Trophoblast cell (in vitro differentiated cells and primary cell): ENCODE results near the gene OR5B2.

ENCODE experiments used
- DNase-seq, 2 donors: peaks; one replicate each; pipeline ENCODE4 v3.0.0-alpha.2; 2016
- H2AFZ ChIP-seq: 2 replicates; pipeline ENCODE4 v1.6.1; 2013; ENCODE audit warnings: low read length, moderate library complexity, mild to moderate bottlenecking; ENCODE audit not compliant: insufficient read depth, poor library complexity
- H2AK5ac ChIP-seq: 2 replicates; pipeline ENCODE4 v1.6.1; 2013; ENCODE audit warnings: mild to moderate bottlenecking, low read length
- H2BK120ac ChIP-seq: 2 replicates; pipeline ENCODE4 v1.6.1; 2013; ENCODE audit warnings: low read length, mild to moderate bottlenecking, moderate library complexity; ENCODE audit not compliant: insufficient read depth, poor library complexity
- H2BK12ac ChIP-seq: 2 replicates; pipeline ENCODE4 v1.6.1; 2013; ENCODE audit warnings: mild to moderate bottlenecking, low read length, moderate library complexity
- H2BK5ac ChIP-seq: 2 replicates; pipeline ENCODE4 v1.6.1; 2013; ENCODE audit warnings: low read length, low read depth, moderate library complexity, mild to moderate bottlenecking; ENCODE audit not compliant: poor library complexity
- H3K14ac ChIP-seq: 2 replicates; pipeline ENCODE4 v1.6.1; 2013; ENCODE audit warnings: mild to moderate bottlenecking, low read length
- H3K18ac ChIP-seq: 2 replicates; pipeline ENCODE4 v1.6.1; 2013; ENCODE audit warnings: mild to moderate bottlenecking, low read length
- H3K23ac ChIP-seq: 2 replicates; pipeline ENCODE4 v1.6.1; 2013; ENCODE audit warnings: low read length
- H3K27ac ChIP-seq: 2 replicates; pipeline ENCODE4 v1.5.1; 2013; ENCODE audit warnings: low read depth, mild to moderate bottlenecking, inconsistent platforms, low read length, moderate library complexity
- H3K27me3 ChIP-seq: 2 replicates; pipeline ENCODE4 v1.6.1; 2013; ENCODE audit warnings: inconsistent platforms, mild to moderate bottlenecking, low read length, moderate library complexity; ENCODE audit not compliant: insufficient read depth
- H3K36me3 ChIP-seq, 2 experiments: 1 replicate in 1 of 2; 2 replicates in 1 of 2; pipeline ENCODE4 v1.6.1; 2013; ENCODE audit warnings: low read length in 2 of 2, mild to moderate bottlenecking in 2 of 2, moderate library complexity in 1 of 2; ENCODE audit not compliant: insufficient read depth in 2 of 2, control insufficient read depth in 1 of 2
- H3K4ac ChIP-seq: 2 replicates; pipeline ENCODE4 v1.6.1; 2013; ENCODE audit warnings: low read depth, mild to moderate bottlenecking, low read length, moderate library complexity
- H3K4me1 ChIP-seq, 2 experiments: 1 replicate in 1 of 2; 2 replicates in 1 of 2; pipeline ENCODE4 v1.6.1; 2013; ENCODE audit warnings: low read length in 2 of 2, mild to moderate bottlenecking in 2 of 2, moderate library complexity in 1 of 2; ENCODE audit not compliant: insufficient read depth in 2 of 2, control insufficient read depth in 1 of 2
- H3K4me2 ChIP-seq: 2 replicates; pipeline ENCODE4 v1.6.1; 2013; ENCODE audit warnings: inconsistent platforms, mild to moderate bottlenecking, low read length, moderate library complexity
- H3K4me3 ChIP-seq: 2 replicates; pipeline ENCODE4 v1.5.1; 2013; ENCODE audit warnings: mild to moderate bottlenecking, low read depth, low read length, inconsistent platforms
- H3K79me1 ChIP-seq: one replicate; pipeline ENCODE4 v1.6.1; 2013; ENCODE audit warnings: low read length
- H3K79me2 ChIP-seq: 2 replicates; pipeline ENCODE4 v1.6.1; 2013; ENCODE audit warnings: low read length, mild to moderate bottlenecking; ENCODE audit not compliant: control insufficient read depth, insufficient read depth, poor library complexity
- H3K9ac ChIP-seq: 2 replicates; pipeline ENCODE4 v1.6.1; 2013; ENCODE audit warnings: mild to moderate bottlenecking, low read length
- H3K9me3 ChIP-seq: 2 replicates; pipeline ENCODE4 v1.6.1; 2013; ENCODE audit warnings: low read depth, mild to moderate bottlenecking, control low read depth, inconsistent platforms, low read length; ENCODE audit not compliant: insufficient read depth
- H4K12ac ChIP-seq: 2 replicates; pipeline ENCODE4 v1.6.1; 2013; ENCODE audit warnings: low read depth, mild to moderate bottlenecking, low read length, moderate library complexity
- H4K8ac ChIP-seq: 2 replicates; pipeline ENCODE4 v1.6.1; 2013; ENCODE audit warnings: low read depth, mild to moderate bottlenecking, low read length, moderate library complexity
- H4K91ac ChIP-seq: one replicate; pipeline ENCODE4 v1.6.1; 2013; ENCODE audit warnings: low read depth, mild to moderate bottlenecking, low read length, moderate library complexity
- WGBS: extraction: QIAGEN DNeasy Blood & Tissue Kit; methylation state at CpG from one replicate; pipeline ENCODE4 v1.1.7; 2013; ENCODE audit warnings: missing lambda C conversion rate; ENCODE audit not compliant: insufficient read length, insufficient coverage; ENCODE audit errors: extremely low coverage; 5-methylcytosine and 5-hydroxymethylcytosine counted together

OR5B2 gene

GRCh38 chr11:58392746-58393145 lies 35.2 kb downstream of the OR5B2 start:
- Histone ChIP-seq H3K4ac (no peak overlapping the region), H2AK5ac (no peak overlapping the region), H3K23ac (no peak overlapping the region), H3K4me1 (peaks cover 2 to 3% of the 10 kb centered on the region in 2 experiments), H3K4me2 (no peak overlapping the region), H2AFZ (no peak overlapping the region), H3K14ac (no peak overlapping the region), H3K79me1 (peaks cover 3% of the 10 kb centered on the region), H3K9ac (no peak overlapping the region), H3K27ac (no peak overlapping the region), H3K18ac (no peak overlapping the region), H4K91ac (no peak overlapping the region), H2BK120ac (no peak overlapping the region), H4K12ac (no peak overlapping the region), H4K8ac (no peak overlapping the region), H3K9me3 (peaks cover 3% of the 10 kb centered on the region), H2BK5ac (no peak overlapping the region), H2BK12ac (no peak overlapping the region), H3K79me2 (no peaks in the 10 kb centered on the region), H3K36me3 (no peaks in the 10 kb centered on the region), H3K27me3 (no peaks in the 10 kb centered on the region), H3K4me3 (no peak overlapping the region)
- DNase-seq: peak; percentile 7 to 68
- no CpG with 5 or more reads among the region's 1 CpG for WGBS

GRCh38 chr11:58391879-58392278 lies 36.0 kb downstream of the OR5B2 start:
- Histone ChIP-seq H2AFZ (no peak overlapping the region), H3K27ac (no peak overlapping the region), H3K18ac (no peak overlapping the region), H3K4ac (no peak overlapping the region), H4K12ac (no peak overlapping the region), H3K4me3 (no peak overlapping the region), H3K14ac (no peak overlapping the region), H3K9ac (no peak overlapping the region), H2BK12ac (no peak overlapping the region), H4K8ac (no peak overlapping the region), H3K36me3 (no peaks in the 10 kb centered on the region), H3K27me3 (no peaks in the 10 kb centered on the region), H4K91ac (no peak overlapping the region), H3K4me2 (no peak overlapping the region), H3K4me1 (peaks cover 2 to 3% of the 10 kb centered on the region in 2 experiments), H2BK120ac (no peak overlapping the region), H2BK5ac (no peak overlapping the region), H3K79me2 (no peaks in the 10 kb centered on the region), H3K79me1 (peaks cover 3% of the 10 kb centered on the region), H3K9me3 (peaks cover 3% of the 10 kb centered on the region), H3K23ac (no peak overlapping the region), H2AK5ac (no peak overlapping the region)
- DNase-seq: peak; percentile 28 to 76
- no CpG with 5 or more reads among the region's 1 CpG for WGBS

GRCh38 chr11:58390551-58391063 lies 37.3 kb downstream of the OR5B2 start:
- no peak overlapping the region for H3K27ac ChIP-seq
- H2BK5ac ChIP-seq: no peak overlapping the region
- no peak for DNase-seq
- no peak overlapping the region for H3K23ac ChIP-seq
- H3K18ac ChIP-seq: no peak overlapping the region
- WGBS: no CpG with 5 or more reads among the region's 18 CpGs
- H4K8ac ChIP-seq: no peak overlapping the region
- no peak overlapping the region for H3K4me3 ChIP-seq
- peaks cover 2 to 3% of the 10 kb centered on the region in 2 experiments for H3K4me1 ChIP-seq
- H3K4ac ChIP-seq: no peak overlapping the region
- H3K9me3 ChIP-seq: peaks cover 3% of the 10 kb centered on the region
- H2AK5ac ChIP-seq: no peak overlapping the region
- H2AFZ ChIP-seq: no peak overlapping the region
- no peak overlapping the region for H2BK12ac ChIP-seq
- H4K12ac ChIP-seq: no peak overlapping the region
- H3K27me3 ChIP-seq: no peaks in the 10 kb centered on the region
- no peak overlapping the region for H2BK120ac ChIP-seq
- no peak overlapping the region for H3K14ac ChIP-seq
- peaks cover 3% of the 10 kb centered on the region for H3K79me1 ChIP-seq
- H4K91ac ChIP-seq: no peak overlapping the region
- no peak overlapping the region for H3K4me2 ChIP-seq
- H3K36me3 ChIP-seq: no peaks in the 10 kb centered on the region
- H3K79me2 ChIP-seq: no peaks in the 10 kb centered on the region
- H3K9ac ChIP-seq: no peak overlapping the region
